SK-N-SH (cell line): ENCODE data around the gene CRIP2.

ENCODE experiments used
- CTCF ChIP-seq: fragments of 200-600 bp; sonication (generic); IDR thresholded peaks from 2 replicates; pipeline ENCODE4 v1.6.1; 2017; ENCODE audit warnings: antibody characterized with exemption, mild to moderate bottlenecking, moderate library complexity
- EZH2phosphoT487 ChIP-seq: fragments of 200-600 bp; sonication (generic); IDR thresholded peaks from 2 replicates; pipeline ENCODE4 v1.6.1; 2017; ENCODE audit warnings: low read depth, mixed run types, mild to moderate bottlenecking, antibody characterized with exemption, moderate library complexity, borderline replicate concordance
- FOXM1 ChIP-seq: IDR thresholded peaks from 2 replicates; pipeline ENCODE4 v1.4.0; 2012; ENCODE audit warnings: low read depth, mild to moderate bottlenecking
- GABPA ChIP-seq: IDR thresholded peaks from 2 replicates; pipeline ENCODE4 v1.4.0; 2012; ENCODE audit warnings: low read depth, mild to moderate bottlenecking
- MXI1 ChIP-seq: IDR thresholded peaks from 2 replicates; pipeline ENCODE4 v1.6.1; 2012; ENCODE audit warnings: mild to moderate bottlenecking, low read depth, low read length, improper control_type of control experiment
- NRF1 ChIP-seq: IDR thresholded peaks from 2 replicates; pipeline ENCODE4 v1.6.1; 2012; ENCODE audit warnings: low read depth, mild to moderate bottlenecking, low read length
- POLR2AphosphoS5 ChIP-seq: IDR thresholded peaks from 2 replicates; pipeline ENCODE4 v1.6.1; 2012; ENCODE audit warnings: low read depth, low read length
- RAD21 ChIP-seq: IDR thresholded peaks from 2 replicates; pipeline ENCODE4 v1.6.1; 2012; ENCODE audit warnings: mild to moderate bottlenecking, low read length
- SMC3 ChIP-seq: IDR thresholded peaks from 2 replicates; pipeline ENCODE4 v1.6.1; 2012; ENCODE audit warnings: low read depth, low read length, improper control_type of control experiment
- USF2 ChIP-seq: fragments of 150-350 bp; IDR thresholded peaks from 2 replicates; pipeline ENCODE4 v1.6.1; 2017; ENCODE audit warnings: antibody characterized with exemption, low read length, low read depth, borderline replicate concordance

GRCh38 chr14:105453847-105454246, 20.8 kb upstream of the CRIP2 start:
- TF ChIP-seq MXI1 = no peak
- no peak for TF ChIP-seq CTCF
- TF ChIP-seq EZH2phosphoT487 = no peak
- TF ChIP-seq RAD21 = no peak
- TF ChIP-seq USF2 = no peak
- TF ChIP-seq NRF1 = no peak
- no peak for TF ChIP-seq SMC3
- TF ChIP-seq POLR2AphosphoS5 = no peak
- no peak for TF ChIP-seq GABPA
- no peak for TF ChIP-seq FOXM1
